Endothelial cell of umbilical vein (primary cell): ENCODE results near the gene TMEM40. TPM values are rescaled to one million over a fixed set of nuclear protein-coding genes. Genes with fewer than 3 reads are reported as not detected.

ENCODE experiments used
- BruUV-seq: library from RNA; stranded (reverse); fragments of 400-500 nt; replicated peaks from 2 replicates; lab custom pipeline; 2021; lab: Mats Ljungman, UMichigan
- CTCF ChIA-PET: fragments of 300-600, 350-600 bp; sonication (Branson Sonifier 250); formaldehyde crosslinking; loops from one replicate; lab custom pipeline; 2021; ENCODE audit warnings: antibody characterized with exemption, inconsistent platforms; lab: Charles Lee
- POLR2A ChIA-PET: fragments of 300-600, 350-600 bp; sonication (Branson Sonifier 250); formaldehyde crosslinking; loops from one replicate; lab custom pipeline; 2021; ENCODE audit warnings: antibody characterized with exemption, inconsistent platforms; lab: Charles Lee
- DNase-seq: peaks from one replicate; pipeline ENCODE4 v3.0.0-alpha.2; 2011; ENCODE audit warnings: low read depth, low spot score
- FAIRE-seq: peaks from 2 replicates; lab custom pipeline; 2011; peaks lifted over from hg19 to GRCh38; lab: Jason Lieb, UNC
- H2AFZ ChIP-seq: 2 replicates; pipeline ENCODE4 v1.6.0; 2012; ENCODE audit warnings: low read depth, low read length, control low read depth, inconsistent platforms
- H3K27ac ChIP-seq: 2 replicates; pipeline ENCODE4 v1.5.1; 2011; ENCODE audit warnings: low read depth, mild to moderate bottlenecking, control low read depth, low read length, moderate library complexity; ENCODE audit not compliant: insufficient read depth
- H3K27me3 ChIP-seq, 2 experiments: 2 replicates each; pipeline versions ENCODE4 v1.6.0 to v1.6.1; 2011; ENCODE audit warnings: low read length in 2 of 2, mixed read lengths in 1 of 2; ENCODE audit not compliant: control insufficient read depth in 2 of 2, insufficient read depth in 2 of 2
- H3K36me3 ChIP-seq, 2 experiments: 2 replicates in 1 of 2; 3 replicates in 1 of 2; pipeline ENCODE4 v1.5.1; 2011; ENCODE audit warnings: low read length in 2 of 2, mild to moderate bottlenecking in 1 of 2, moderate library complexity in 1 of 2; ENCODE audit not compliant: control insufficient read depth in 2 of 2, insufficient read depth in 2 of 2; ENCODE audit errors: extremely low read depth in 1 of 2
- H3K4me1 ChIP-seq: 3 replicates; pipeline ENCODE4 v1.5.1; 2011; ENCODE audit warnings: mild to moderate bottlenecking, low read length; ENCODE audit not compliant: control insufficient read depth, insufficient read depth; ENCODE audit errors: extremely low read depth
- H3K4me2 ChIP-seq: 2 replicates; pipeline ENCODE4 v1.6.1; 2011; ENCODE audit warnings: low read length, control low read depth, mixed read lengths; ENCODE audit not compliant: insufficient read depth
- H3K4me3 ChIP-seq, 3 experiments: fragments of 200-600 bp in 1 of 3; sonication (generic), shearing (Covaris generic) in 1 of 3; replicated peaks in 1 of 3; 2 replicates each; pipeline ENCODE4 v1.5.1; 2011 to 2016; ENCODE audit warnings: control low read depth in 3 of 3, low read length in 3 of 3, mild to moderate bottlenecking in 2 of 3, inconsistent platforms in 1 of 3, low read depth in 1 of 3, moderate library complexity in 1 of 3; ENCODE audit not compliant: insufficient read depth in 1 of 3
- H3K79me2 ChIP-seq: 2 replicates; pipeline ENCODE4 v1.6.0; 2012; ENCODE audit warnings: low read length, inconsistent platforms; ENCODE audit not compliant: control insufficient read depth, insufficient read depth
- H3K9ac ChIP-seq: replicated peaks from 2 replicates; pipeline ENCODE3; 2011; ENCODE audit warnings: low read length, control low read depth; ENCODE audit not compliant: insufficient read depth; ENCODE audit errors: extremely low read depth
- H3K9me1 ChIP-seq: replicated peaks from 3 replicates; pipeline ENCODE4 v1.6.0; 2011; ENCODE audit warnings: mild to moderate bottlenecking, low read length; ENCODE audit not compliant: control insufficient read depth, insufficient read depth; ENCODE audit errors: extremely low read depth
- H3K9me3 ChIP-seq: replicated peaks from 2 replicates; pipeline ENCODE4 v1.5.1; 2012; ENCODE audit warnings: low read length, inconsistent platforms; ENCODE audit not compliant: control insufficient read depth, insufficient read depth
- H4K20me1 ChIP-seq: replicated peaks from 2 replicates; pipeline ENCODE3; 2011; ENCODE audit warnings: mild to moderate bottlenecking, low read length; ENCODE audit not compliant: control insufficient read depth, insufficient read depth; ENCODE audit errors: extremely low read depth
- EZH2 ChIP-seq: IDR thresholded peaks from 2 replicates; pipeline ENCODE4 v1.6.1; 2012; ENCODE audit warnings: borderline replicate concordance, low read depth, mild to moderate bottlenecking, moderate library complexity, low read length, inconsistent platforms; ENCODE audit not compliant: severe bottlenecking
- FOS ChIP-seq: IDR thresholded peaks from 2 replicates; pipeline ENCODE4 v1.6.1; 2011; ENCODE audit warnings: mild to moderate bottlenecking, low read length, moderate library complexity, borderline replicate concordance; ENCODE audit not compliant: insufficient read depth
- GATA2 ChIP-seq: IDR thresholded peaks from 2 replicates; pipeline ENCODE4 v1.7.0; 2011; ENCODE audit warnings: low read depth, mild to moderate bottlenecking, moderate library complexity, mixed read lengths, low read length; ENCODE audit not compliant: insufficient read length, insufficient read depth
- JUN ChIP-seq: IDR thresholded peaks from 2 replicates; pipeline ENCODE4 v1.6.1; 2011; ENCODE audit warnings: borderline replicate concordance, low read depth; ENCODE audit not compliant: insufficient read length, insufficient read depth
- MYC ChIP-seq: IDR thresholded peaks from one replicate; pipeline ENCODE4 v1.6.1; 2011; ENCODE audit warnings: mild to moderate bottlenecking, low read depth, low read length
- POLR2A ChIP-seq: IDR thresholded peaks from 2 replicates; pipeline ENCODE4 v1.6.1; 2012; ENCODE audit warnings: low read depth, mild to moderate bottlenecking, control low read depth, low read length
- POLR2AphosphoS5 ChIP-seq: IDR thresholded peaks from 2 replicates; pipeline ENCODE4 v1.6.1; 2012; ENCODE audit warnings: low read depth, mild to moderate bottlenecking, control low read depth, low read length, moderate library complexity; ENCODE audit not compliant: insufficient read depth
- dilution Hi-C: fragments of 300-500 bp; cut with MboI; formaldehyde crosslinking; loops from one replicate; pipeline ENCODE4 v1.15.0; 2019; ENCODE audit warnings: low sequenced_read_pairs; ENCODE audit not compliant: extremely low pct_ligation_motif_present
- intact Hi-C: fragments of 100-400 bp; cut with micrococcal nuclease; formaldehyde crosslinking; loops from one replicate; pipeline ENCODE4 v1.10.0; 2022
- polyA plus RNA-seq, 4 experiments: library from polyadenylated mRNA; depleted of rRNA in 3 of 4; stranded (reverse) in 3 of 4; unstranded in 1 of 4; fragments of >200 nt; gene quantifications; 2 replicates each; pipeline versions ENCODE4 v1.2.1 to v1.2.3, GENCODE V29; 2011 to 2012; ENCODE audit warnings: missing spikeins in 1 of 4
- total RNA-seq: library from RNA; stranded (reverse); gene quantifications from 2 replicates; pipeline ENCODE4 v1.2.3, GENCODE V29; 2021
- TF ChIP-seq, protein P1 (sequence below): IDR thresholded peaks from 2 replicates; pipeline ENCODE4 v1.6.1; 2011; ENCODE audit not compliant: insufficient read depth, insufficient read length
- TF ChIP-seq, protein P2 (sequence below), 2 donors: IDR thresholded peaks; 1 replicate in 1 of 2; 2 replicates in 1 of 2; pipeline ENCODE4 v1.5.1; 2011; ENCODE audit warnings: low read length in 2 of 2, mild to moderate bottlenecking in 2 of 2, moderate library complexity in 2 of 2, control low read depth in 1 of 2, inconsistent platforms in 1 of 2, low read depth in 1 of 2; ENCODE audit not compliant: insufficient read depth in 1 of 2; ENCODE audit errors: extremely low read depth in 1 of 2

TMEM40 gene
- total and polyA plus RNA-seq, 2 donors (not counting 3 experiments of a cell fraction or from before 2014, with no cell fraction given): not detected

DNA sequence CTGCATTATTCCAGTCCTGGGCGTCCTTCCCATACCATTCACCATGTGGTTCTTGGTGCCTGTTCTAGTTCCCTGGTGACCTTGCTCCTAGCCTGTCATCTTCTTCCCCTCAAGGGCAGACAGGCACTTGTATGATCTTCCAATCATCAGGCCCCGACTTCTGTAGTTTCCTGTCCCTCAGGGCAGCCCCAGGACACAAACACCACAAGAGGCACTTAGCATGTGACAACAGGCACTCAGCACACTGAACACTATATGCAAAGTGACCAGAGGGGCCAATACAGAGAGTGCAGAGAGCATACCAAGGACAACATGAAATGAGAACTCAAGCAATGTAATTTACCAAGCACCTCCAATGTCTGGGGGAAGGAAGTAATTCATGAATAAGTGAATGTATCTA is 17.9 kb downstream of the TMEM40 start:
- Histone ChIP-seq H3K27ac (no peak overlapping the region), H4K20me1 (no peaks in the 10 kb centered on the region), H3K4me3 (no peak overlapping the region), H3K4me2 (no peak overlapping the region), H3K4me1 (no peaks in the 10 kb centered on the region), H3K9me1 (no peaks in the 10 kb centered on the region), H2AFZ (no peak overlapping the region), H3K79me2 (no peaks in the 10 kb centered on the region), H3K27me3 (peaks cover 0 to 5% of the 10 kb centered on the region in 2 experiments), H3K36me3 (no peaks in the 10 kb centered on the region), H3K9me3 (no peaks in the 10 kb centered on the region), H3K9ac (no peak overlapping the region)
- dilution Hi-C loops (no loop called here), intact Hi-C loops (no loop called here)
- POLR2A ChIA-PET: no interaction called here
- FAIRE-seq (no peak), DNase-seq (no peak)
- BruUV-seq: no TSS peak
- no peak for TF ChIP-seq JUN
- TF ChIP-seq, protein P1, sequence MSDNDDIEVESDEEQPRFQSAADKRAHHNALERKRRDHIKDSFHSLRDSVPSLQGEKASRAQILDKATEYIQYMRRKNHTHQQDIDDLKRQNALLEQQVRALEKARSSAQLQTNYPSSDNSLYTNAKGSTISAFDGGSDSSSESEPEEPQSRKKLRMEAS: no peak
- no peak for TF ChIP-seq FOS
- TF ChIP-seq, protein P2, sequence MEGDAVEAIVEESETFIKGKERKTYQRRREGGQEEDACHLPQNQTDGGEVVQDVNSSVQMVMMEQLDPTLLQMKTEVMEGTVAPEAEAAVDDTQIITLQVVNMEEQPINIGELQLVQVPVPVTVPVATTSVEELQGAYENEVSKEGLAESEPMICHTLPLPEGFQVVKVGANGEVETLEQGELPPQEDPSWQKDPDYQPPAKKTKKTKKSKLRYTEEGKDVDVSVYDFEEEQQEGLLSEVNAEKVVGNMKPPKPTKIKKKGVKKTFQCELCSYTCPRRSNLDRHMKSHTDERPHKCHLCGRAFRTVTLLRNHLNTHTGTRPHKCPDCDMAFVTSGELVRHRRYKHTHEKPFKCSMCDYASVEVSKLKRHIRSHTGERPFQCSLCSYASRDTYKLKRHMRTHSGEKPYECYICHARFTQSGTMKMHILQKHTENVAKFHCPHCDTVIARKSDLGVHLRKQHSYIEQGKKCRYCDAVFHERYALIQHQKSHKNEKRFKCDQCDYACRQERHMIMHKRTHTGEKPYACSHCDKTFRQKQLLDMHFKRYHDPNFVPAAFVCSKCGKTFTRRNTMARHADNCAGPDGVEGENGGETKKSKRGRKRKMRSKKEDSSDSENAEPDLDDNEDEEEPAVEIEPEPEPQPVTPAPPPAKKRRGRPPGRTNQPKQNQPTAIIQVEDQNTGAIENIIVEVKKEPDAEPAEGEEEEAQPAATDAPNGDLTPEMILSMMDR (IDR thresholded peaks at IDR 0.05; ENCODE audit: extremely low read depth in 1 of 2, insufficient read depth in 1 of 2, low read depth in 1 of 2, low read length in 2 of 2): no peak
- no peak for TF ChIP-seq GATA2
- TF ChIP-seq MYC: no peak
- no peak for TF ChIP-seq POLR2A
- no peak for TF ChIP-seq POLR2AphosphoS5
- TF ChIP-seq EZH2: no peak
- CTCF ChIA-PET: no interaction called here
